ENCODE measurements around the gene ZBTB48.

The ZBTB48 gene

DNA sequence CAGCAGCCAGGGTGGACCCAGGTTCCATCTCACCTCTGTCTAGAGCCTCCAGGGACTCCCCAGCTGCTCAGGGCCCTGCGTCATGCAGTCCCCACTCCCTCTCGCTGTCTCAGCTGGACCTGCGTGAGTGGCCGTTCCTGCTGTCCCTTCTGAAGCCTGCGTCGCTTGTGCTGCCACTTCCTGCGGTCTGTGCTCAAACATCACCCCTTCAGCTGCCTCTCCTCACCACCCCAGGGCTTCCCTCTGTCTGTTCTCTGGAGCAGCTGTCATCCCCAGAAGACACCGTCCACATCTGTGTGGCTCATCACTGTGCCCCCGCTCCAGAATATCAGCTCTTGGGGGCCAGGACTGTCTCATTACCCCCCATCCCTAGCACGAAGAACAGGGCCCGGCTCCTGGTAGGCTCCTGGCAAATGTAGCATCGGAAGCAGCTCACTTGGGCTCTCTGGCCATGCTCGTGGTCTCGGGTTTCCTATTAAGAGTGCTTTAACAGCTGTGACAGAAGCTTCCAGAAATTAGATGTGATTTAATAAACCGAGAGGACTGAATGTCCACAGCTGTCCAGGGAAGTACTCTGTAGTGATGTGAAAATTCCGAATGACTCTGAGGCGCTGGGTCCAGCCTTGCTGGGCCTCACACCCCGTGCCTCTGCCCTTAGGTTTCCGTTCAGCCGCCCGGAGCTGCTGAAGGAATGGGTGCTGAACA lies 48.2 kb downstream of the ZBTB48 start:
- peaks cover 13% of the 10 kb centered on the region for H3K4me1 ChIP-seq
- no peak overlapping the region for H3K4me3 ChIP-seq (ENCODE audit: low read depth, low read length)
- H3K9me3 ChIP-seq (ENCODE audit: control insufficient read depth, low read length) = no peaks in the 10 kb centered on the region
- no peak overlapping the region for H3K27ac ChIP-seq
- no peak overlapping the region for H2AFZ ChIP-seq
- H3K4me2 ChIP-seq (ENCODE audit: low read length) = no peak overlapping the region
- peaks cover 20% of the 10 kb centered on the region for H3K79me2 ChIP-seq
- no peaks in the 10 kb centered on the region for H3K36me3 ChIP-seq (ENCODE audit: control insufficient read depth, insufficient read depth, low read length)
- H3K27me3 ChIP-seq (ENCODE audit: control insufficient read depth, insufficient read depth, low read length) = no peaks in the 10 kb centered on the region
- no peak overlapping the region for H3K9ac ChIP-seq
- TF ChIP-seq, protein P1, sequence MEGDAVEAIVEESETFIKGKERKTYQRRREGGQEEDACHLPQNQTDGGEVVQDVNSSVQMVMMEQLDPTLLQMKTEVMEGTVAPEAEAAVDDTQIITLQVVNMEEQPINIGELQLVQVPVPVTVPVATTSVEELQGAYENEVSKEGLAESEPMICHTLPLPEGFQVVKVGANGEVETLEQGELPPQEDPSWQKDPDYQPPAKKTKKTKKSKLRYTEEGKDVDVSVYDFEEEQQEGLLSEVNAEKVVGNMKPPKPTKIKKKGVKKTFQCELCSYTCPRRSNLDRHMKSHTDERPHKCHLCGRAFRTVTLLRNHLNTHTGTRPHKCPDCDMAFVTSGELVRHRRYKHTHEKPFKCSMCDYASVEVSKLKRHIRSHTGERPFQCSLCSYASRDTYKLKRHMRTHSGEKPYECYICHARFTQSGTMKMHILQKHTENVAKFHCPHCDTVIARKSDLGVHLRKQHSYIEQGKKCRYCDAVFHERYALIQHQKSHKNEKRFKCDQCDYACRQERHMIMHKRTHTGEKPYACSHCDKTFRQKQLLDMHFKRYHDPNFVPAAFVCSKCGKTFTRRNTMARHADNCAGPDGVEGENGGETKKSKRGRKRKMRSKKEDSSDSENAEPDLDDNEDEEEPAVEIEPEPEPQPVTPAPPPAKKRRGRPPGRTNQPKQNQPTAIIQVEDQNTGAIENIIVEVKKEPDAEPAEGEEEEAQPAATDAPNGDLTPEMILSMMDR (IDR thresholded peaks at IDR 0.05) = no peak

DNA sequence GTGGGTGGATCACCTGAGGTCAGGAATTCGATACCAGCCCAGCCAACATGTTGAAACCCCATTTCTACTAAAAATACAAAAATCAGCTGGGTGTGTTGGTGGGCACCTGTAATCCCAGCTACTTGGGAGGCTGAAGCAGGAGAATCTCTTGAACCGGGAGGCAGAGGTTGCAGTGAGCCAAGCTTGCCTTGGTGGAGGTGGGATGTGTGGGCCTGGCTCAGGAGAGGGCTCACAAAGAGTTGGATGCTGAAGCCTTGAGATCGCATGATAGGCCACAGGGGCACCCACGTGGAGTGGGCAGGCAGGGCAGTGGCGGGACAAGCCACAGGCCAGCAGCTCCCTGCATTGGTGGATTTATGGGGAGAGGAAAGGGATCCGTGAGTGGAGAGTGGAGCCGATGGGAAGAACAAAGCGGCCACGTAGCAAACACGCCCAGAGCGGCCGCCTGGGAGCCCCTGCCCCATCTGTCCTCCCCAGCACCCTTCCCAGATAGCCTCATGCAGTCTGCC lies 49.2 kb downstream of the ZBTB48 start:
- no peak overlapping the region for H3K4me2 ChIP-seq (ENCODE audit: low read length)
- no peak overlapping the region for H3K27ac ChIP-seq
- H3K27me3 ChIP-seq (ENCODE audit: control insufficient read depth, insufficient read depth, low read length) = no peaks in the 10 kb centered on the region
- TF ChIP-seq, protein P1 (IDR thresholded peaks at IDR 0.05) = no peak
- H3K9ac ChIP-seq = no peak overlapping the region
- no peaks in the 10 kb centered on the region for H3K9me3 ChIP-seq (ENCODE audit: control insufficient read depth, low read length)
- no peak overlapping the region for H3K4me3 ChIP-seq (ENCODE audit: low read depth, low read length)
- peaks cover 20% of the 10 kb centered on the region for H3K79me2 ChIP-seq
- no peaks in the 10 kb centered on the region for H3K36me3 ChIP-seq (ENCODE audit: control insufficient read depth, insufficient read depth, low read length)
- peaks cover 6% of the 10 kb centered on the region for H3K4me1 ChIP-seq
- no peak overlapping the region for H2AFZ ChIP-seq

DNA sequence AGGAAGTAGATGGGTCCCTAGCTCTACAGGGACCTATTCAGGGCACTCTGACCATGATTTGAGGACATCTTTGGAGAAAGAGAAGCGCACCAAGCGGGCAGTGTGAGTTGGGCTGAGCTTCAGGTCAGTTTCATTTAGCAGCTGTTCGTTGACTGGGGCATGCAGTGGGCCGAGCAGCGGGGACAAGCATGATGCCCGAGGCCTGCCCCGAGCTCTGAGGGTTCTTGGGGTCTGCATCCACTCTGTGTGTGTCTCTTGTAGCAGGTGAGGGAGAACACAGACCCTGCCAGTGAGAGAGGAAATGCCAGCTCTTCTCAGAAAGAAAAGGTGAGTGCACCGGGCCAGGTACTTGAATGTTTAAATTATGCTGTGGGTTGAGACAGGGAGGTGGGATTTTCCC lies 50.2 kb downstream of the ZBTB48 start:
- no peak overlapping the region for H3K9ac ChIP-seq
- no peaks in the 10 kb centered on the region for H3K27me3 ChIP-seq (ENCODE audit: control insufficient read depth, insufficient read depth, low read length)
- H3K27ac ChIP-seq = no peak overlapping the region
- peaks cover 20% of the 10 kb centered on the region for H3K79me2 ChIP-seq
- no peak overlapping the region for H3K4me3 ChIP-seq (ENCODE audit: low read depth, low read length)
- no peak overlapping the region for H2AFZ ChIP-seq
- TF ChIP-seq, protein P1 (IDR thresholded peaks at IDR 0.05) = no peak
- no peaks in the 10 kb centered on the region for H3K9me3 ChIP-seq (ENCODE audit: control insufficient read depth, low read length)
- H3K4me2 ChIP-seq (ENCODE audit: low read length) = no peak overlapping the region
- H3K4me1 ChIP-seq = no peaks in the 10 kb centered on the region
- H3K36me3 ChIP-seq (ENCODE audit: control insufficient read depth, insufficient read depth, low read length) = no peaks in the 10 kb centered on the region

DNA sequence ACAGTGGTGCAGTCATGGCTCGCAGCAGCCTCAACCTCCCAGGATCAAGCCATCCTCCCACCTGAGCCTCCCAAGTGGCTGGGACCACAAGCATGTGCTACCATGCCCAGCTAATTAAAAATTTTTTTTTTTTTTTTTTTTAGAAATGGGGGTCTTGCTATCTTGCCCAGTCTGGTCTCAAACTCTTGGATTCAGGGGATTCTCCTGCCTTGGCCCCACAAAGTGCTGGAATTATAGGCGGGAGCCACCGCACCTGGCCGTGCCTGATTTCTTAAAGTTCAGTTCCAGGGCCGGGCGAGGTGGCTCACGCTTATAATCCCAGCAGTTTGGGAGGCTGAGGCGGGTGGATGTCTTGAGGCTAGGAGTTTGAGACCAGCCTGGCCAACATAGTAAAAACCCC lies 51.3 kb downstream of the ZBTB48 start:
- TF ChIP-seq, protein P1 (IDR thresholded peaks at IDR 0.05) = no peak

More for the DNA sequence above, 51.3 kb downstream of the ZBTB48 start:
- Histone ChIP-seq H3K9ac (no peak overlapping the region), H3K4me2 (ENCODE audit: low read length) (no peak overlapping the region), H3K9me3 (ENCODE audit: control insufficient read depth, low read length) (no peaks in the 10 kb centered on the region), H3K79me2 (peaks cover 20% of the 10 kb centered on the region), H3K4me3 (ENCODE audit: low read depth, low read length) (no peak overlapping the region), H3K27me3 (ENCODE audit: control insufficient read depth, insufficient read depth, low read length) (no peaks in the 10 kb centered on the region), H2AFZ (no peak overlapping the region), H3K36me3 (ENCODE audit: control insufficient read depth, insufficient read depth, low read length) (no peaks in the 10 kb centered on the region), H3K27ac (no peak overlapping the region), H3K4me1 (no peaks in the 10 kb centered on the region)

Data from parathyroid adenoma (tissue), 2 donors.